GM12892 (cell line): ENCODE results near the gene CYBA.

Experiments used
- POLR2A ChIP-seq: IDR thresholded peaks from 2 replicates; pipeline ENCODE4 v1.6.1; 2011; ENCODE audit warnings: low read depth, low read length, control low read depth
- TAF1 ChIP-seq: IDR thresholded peaks from 2 replicates; pipeline ENCODE4 v1.6.1; 2011; ENCODE audit warnings: low read depth, mild to moderate bottlenecking, control low read depth, low read length, borderline replicate concordance

DNA sequence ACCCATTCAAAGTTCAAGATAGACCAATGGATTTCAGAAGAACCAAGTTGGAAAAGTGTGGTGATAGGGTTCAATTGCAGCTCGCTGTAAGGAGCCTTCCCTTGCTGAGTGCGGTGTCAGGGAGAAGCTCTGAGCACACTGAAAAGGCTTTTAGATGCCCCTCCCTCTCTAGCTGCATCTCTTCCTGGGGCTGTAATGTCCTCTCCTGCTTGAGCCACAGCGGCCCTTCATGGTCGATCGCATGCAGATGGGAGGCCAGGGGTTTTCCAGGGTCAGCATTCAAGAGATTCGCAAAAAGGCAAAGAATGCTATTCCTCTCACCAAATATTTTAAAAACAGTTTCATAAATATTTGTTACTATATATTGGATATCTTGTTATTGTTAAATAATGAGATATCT lies 56.9 kb downstream of the CYBA start:
- no peak for TF ChIP-seq POLR2A
- no peak for TF ChIP-seq TAF1
